A549 treated with AZD9567 at 1 μM for 4 hours (cell line): Measurements from ENCODE around the gene RPL26. TPM values are rescaled to one million over a fixed set of nuclear protein-coding genes. Genes with fewer than 3 reads are reported as not detected.

Source experiments
- total RNA-seq: library from RNA; stranded (reverse); fragments of 200-300 nt; extraction: Qiagen RNA extraction; gene quantifications from 5 replicates; pipeline ENCODE4 v1.2.3, GENCODE V29; 2022; ENCODE audit not compliant: insufficient read depth

RPL26 gene
- 3,690 to 3,989 TPM (median 3,714 TPM) in 5 replicates for total RNA-seq

DNA sequence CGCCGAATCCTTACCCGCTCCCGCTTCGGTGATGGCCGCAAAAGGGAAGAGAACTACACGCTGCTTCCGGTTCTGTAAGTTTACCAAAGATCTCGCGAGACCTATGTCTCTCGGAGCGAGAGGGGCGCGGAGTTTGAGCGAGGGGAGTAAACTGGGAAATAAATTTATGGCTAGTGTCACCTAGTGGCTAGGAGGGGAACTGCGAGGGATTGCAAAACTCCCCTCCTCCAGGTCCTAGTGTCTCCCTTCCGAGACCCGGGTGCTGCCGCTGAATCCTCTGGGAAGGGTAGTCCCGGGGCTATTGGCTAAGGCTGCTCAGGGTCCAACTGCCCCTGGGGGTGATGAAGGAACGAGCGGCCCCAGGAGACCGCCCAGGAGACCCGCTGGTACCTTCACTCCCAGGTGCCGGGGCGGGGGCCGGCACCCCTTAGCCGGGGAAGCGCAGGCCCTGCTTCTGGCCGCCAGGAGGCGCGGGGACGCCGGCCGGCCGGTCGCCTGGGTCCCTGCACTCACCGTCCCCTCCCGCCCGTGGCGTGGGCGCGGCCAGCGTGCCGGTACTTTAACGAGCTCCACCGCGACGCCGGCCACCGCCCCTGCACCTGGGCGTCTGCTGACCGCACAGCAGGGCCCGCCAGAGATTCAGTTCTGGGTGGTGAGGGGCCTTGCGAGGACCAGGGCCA, at the start of gene RPL26:
Gene RPL26, minus strand, starts transcription at position 51 of the 680 bp plus-strand sequence. CDS start 883 bp downstream, outside the sequence.

DNA sequence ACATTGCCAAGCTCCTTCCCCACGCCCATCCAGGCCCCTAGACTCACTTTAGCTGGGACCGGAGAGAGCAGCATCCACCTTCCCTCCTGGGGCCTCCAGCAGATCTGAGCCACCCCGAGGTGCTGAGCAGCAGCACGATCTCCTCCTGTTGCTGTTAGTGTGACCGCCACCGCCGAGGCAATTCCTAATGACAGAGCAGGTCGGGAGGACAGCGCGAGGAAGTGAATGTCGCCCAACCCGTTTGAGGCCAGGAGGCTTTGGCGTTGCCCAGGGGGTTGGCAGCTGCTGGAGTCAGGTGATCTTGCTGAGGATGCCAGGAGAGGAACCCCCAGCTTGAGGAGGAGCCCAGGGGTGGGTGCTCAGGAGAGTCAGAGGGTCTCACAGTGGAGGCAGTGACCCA, 14.6 kb upstream of the RPL26 start, which contains the start of gene RNF222:
Gene RNF222, minus strand, starts transcription at position 192 of the 400 bp plus-strand sequence. CDS start 4,366 bp downstream, outside the sequence.

DNA sequence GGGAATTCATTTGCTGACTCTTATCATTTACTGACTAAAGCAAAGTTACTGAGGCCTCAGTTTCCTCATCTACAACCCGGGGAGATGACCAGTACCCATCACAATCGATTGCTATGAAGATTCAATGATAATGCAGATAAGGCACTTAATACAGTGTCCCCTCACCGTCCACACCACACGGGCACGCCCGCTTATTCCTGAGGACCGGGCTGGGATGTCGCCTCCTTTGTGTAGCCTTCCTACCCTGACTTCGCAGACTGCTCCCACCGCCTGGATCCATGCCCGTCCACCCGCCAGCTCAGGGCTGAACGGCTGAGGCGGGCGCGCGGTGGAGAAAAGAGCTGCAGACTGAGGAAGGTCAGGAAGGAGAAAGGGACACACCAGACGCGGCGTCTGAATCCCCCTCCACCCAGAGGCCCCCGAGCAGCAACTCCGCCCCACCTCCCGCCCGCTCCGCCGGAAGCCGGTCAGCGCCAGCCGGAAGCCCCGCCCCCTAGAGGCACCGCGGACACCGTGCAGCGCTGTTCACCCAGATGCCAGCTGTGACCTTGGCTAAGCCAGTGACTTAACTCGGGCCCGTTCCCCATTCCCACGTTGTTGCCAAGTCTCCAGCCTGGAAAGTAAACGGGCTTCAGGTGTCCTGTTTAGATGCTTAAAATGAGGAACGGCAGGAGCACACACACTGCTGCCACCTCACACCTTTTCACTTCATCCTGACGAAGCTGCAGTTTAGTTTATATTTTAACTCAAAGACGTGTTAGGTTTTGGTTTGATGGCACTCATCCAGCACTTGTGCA, 6.5 kb downstream of the RPL26 start, which contains the start of gene KRABD2:
Gene KRABD2, minus strand, starts transcription at position 434 of the 797 bp plus-strand sequence.

DNA sequence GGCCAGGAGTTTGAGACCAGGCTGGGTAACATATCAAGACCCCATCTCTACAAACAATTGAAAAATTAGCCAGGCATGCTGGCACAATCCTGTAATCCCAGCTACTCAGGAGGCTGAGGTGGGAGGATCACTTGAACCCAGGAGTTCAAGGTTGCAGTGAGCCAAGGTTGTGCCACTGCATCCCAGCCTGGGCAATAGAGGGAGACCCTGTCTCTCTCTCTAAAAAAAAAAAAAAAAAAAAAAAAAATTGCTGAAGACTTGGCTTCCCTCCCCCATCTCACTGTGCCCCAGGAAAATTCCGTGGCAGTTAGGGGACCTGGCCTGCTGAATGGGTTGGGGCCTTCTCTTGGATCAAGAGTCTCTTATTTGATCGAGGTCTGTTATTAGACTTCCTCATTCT, 43.5 kb downstream of the RPL26 start, which contains the start of gene ODF4:
Gene ODF4, plus strand, starts transcription at position 301 of the 400 bp plus-strand sequence. CDS start 212 bp downstream, outside the sequence.

Other genes starting within 250 kb of the RPL26 start
- gene PER1, start 230.8 kb downstream of the RPL26 start, total RNA-seq = 27.8 to 48.2 TPM (median 40.9 TPM) in 5 replicates
- gene VAMP2, start 220.2 kb downstream of the RPL26 start, total RNA-seq = 23.7 to 33.5 TPM (median 29.0 TPM) in 5 replicates
- 8.7 to 21.7 TPM (median 19.3 TPM) in 5 replicates for gene TMEM107, start 206.8 kb downstream of the RPL26 start, total RNA-seq
- gene BORCS6, start 193.0 kb downstream of the RPL26 start, total RNA-seq = 2.0 to 8.6 TPM (median 7.8 TPM) in 5 replicates
- 145 to 169 TPM (median 164 TPM) in 5 replicates for gene AURKB, start 172.6 kb downstream of the RPL26 start, total RNA-seq
- 15.3 to 21.7 TPM (median 20.0 TPM) in 5 replicates for gene CTC1, start 135.1 kb downstream of the RPL26 start, total RNA-seq
- gene PFAS, start 133.9 kb downstream of the RPL26 start, total RNA-seq = 44.2 to 62.1 TPM (median 46.2 TPM) in 5 replicates
- gene RANGRF, start 94.5 kb downstream of the RPL26 start, total RNA-seq = 29.1 to 47.8 TPM (median 43.1 TPM) in 5 replicates
- 4.6 to 7.4 TPM (median 7.2 TPM) in 5 replicates for gene SLC25A35, start 87.8 kb downstream of the RPL26 start, total RNA-seq
- not detected in 5 replicates for gene ARHGEF15, start 73.0 kb downstream of the RPL26 start, total RNA-seq
- not detected in 5 replicates for gene ODF4, start 43.4 kb downstream of the RPL26 start, total RNA-seq
- gene RNF222, start 14.6 kb upstream of the RPL26 start, total RNA-seq = not detected in 5 replicates
- gene NDEL1, start 52.7 kb upstream of the RPL26 start, total RNA-seq = 65.0 to 76.3 TPM (median 72.7 TPM) in 5 replicates
- 18.9 to 26.6 TPM (median 20.4 TPM) in 5 replicates for gene MYH10, start 247.5 kb upstream of the RPL26 start, total RNA-seq